Heart left ventricle (tissue), 16 donors: ENCODE results near the gene CNIH2. TPM values are rescaled to one million over a fixed set of nuclear protein-coding genes. Genes with fewer than 3 reads are reported as not detected.
"Not testable (repeated sequence)": the region's sequence is repeated elsewhere in the genome, so short reads cannot be mapped to it uniquely, and the experiment has no call there.

Experiments used
- ATAC-seq, 4 donors: fragments of 200-7000 bp; cut with Tn5 transposase; one replicate each; pipeline ENCODE4 v1.9.1; 2020 to 2022; ENCODE audit warnings: moderate library complexity in 4 of 4, mild to moderate bottlenecking in 3 of 4, moderate number of reproducible peaks in 1 of 4
- DNase-seq, 5 donors: peaks; one replicate each; pipeline ENCODE4 v3.0.0-alpha.2; 2020
- H3K27ac ChIP-seq, 12 donors: fragments of 200-600 bp; sonication (generic) in 4 of 12; one replicate each; pipeline versions ENCODE4 v1.5.0 to v1.8.0; 2016 to 2022; ENCODE audit warnings: mild to moderate bottlenecking in 2 of 12
- H3K27me3 ChIP-seq, 9 donors: fragments of 200-600 bp; sonication (generic) in 2 of 9; one replicate each; pipeline versions ENCODE4 v1.5.1 to v1.8.0; 2016 to 2022; ENCODE audit warnings: mild to moderate bottlenecking in 3 of 9
- H3K36me3 ChIP-seq, 9 donors: fragments of 200-600 bp; sonication (generic) in 2 of 9; one replicate each; pipeline versions ENCODE4 v1.5.0 to v1.8.0; 2018 to 2022; ENCODE audit warnings: mild to moderate bottlenecking in 2 of 9
- H3K4me1 ChIP-seq, 12 donors: fragments of 200-600 bp; sonication (generic) in 4 of 12; one replicate each; pipeline versions ENCODE4 v1.5.0 to v1.8.0; 2016 to 2022; ENCODE audit warnings: mild to moderate bottlenecking in 3 of 12
- H3K4me3 ChIP-seq, 12 donors: fragments of 200-600 bp; sonication (generic) in 4 of 12; one replicate each; pipeline versions ENCODE4 v1.5.0 to v1.8.0; 2017 to 2022; ENCODE audit warnings: mild to moderate bottlenecking in 9 of 12, moderate library complexity in 4 of 12
- H3K9me3 ChIP-seq, 12 donors: fragments of 200-600 bp; sonication (generic) in 4 of 12; one replicate each; pipeline versions ENCODE4 v1.5.0 to v1.8.0; 2016 to 2022; ENCODE audit warnings: mild to moderate bottlenecking in 1 of 12
- POLR2A ChIP-seq, 2 donors: fragments of 450-650 bp; IDR thresholded peaks; one replicate each; pipeline ENCODE4 v1.6.1; 2017; ENCODE audit warnings: antibody characterized with exemption in 2 of 2, mild to moderate bottlenecking in 2 of 2, moderate library complexity in 2 of 2
- WGBS, 4 donors: extraction: QIAGEN DNeasy Blood & Tissue Kit in 2 of 4; methylation state at CpG; one replicate each; pipeline versions ENCODE4 v1.1.5 to v1.1.7; 2013 to 2018; 5-methylcytosine and 5-hydroxymethylcytosine counted together
- intact Hi-C, 10 donors: fragments of 100-400 bp; cut with DNase I; formaldehyde crosslinking; loops; one replicate each; pipeline versions ENCODE4 v1.11.1 to v1.14.2; 2022
- polyA plus RNA-seq, 2 donors: library from polyadenylated mRNA; stranded (reverse); fragments of 200-250 nt; gene quantifications; one replicate each; pipeline ENCODE4 v1.2.3, GENCODE V29; 2013
- total RNA-seq, 9 donors: library from RNA; depleted of rRNA in 2 of 9; stranded (reverse); fragments of >200 nt in 2 of 9; fragmentation: NEBNext Ultra II Directional in 3 of 9; extraction: Animal tissue kit (Norgen Biotek cat#: 25700) in 3 of 9; gene quantifications; one replicate each; pipeline versions ENCODE4 v1.1.0 to v1.2.4, GENCODE V29; 2016 to 2023
- TF ChIP-seq, protein P1 (sequence below), 12 donors: fragments of 200-600 bp; sonication (generic) in 4 of 12; IDR thresholded peaks; one replicate each; pipeline versions ENCODE4 v1.5.0 to v1.8.0; 2018 to 2022; ENCODE audit warnings: antibody characterized with exemption in 12 of 12, mild to moderate bottlenecking in 5 of 12
- donor health status: ischemic (EF 13 %, LVEDD 7.1; RV severe dilation, severe dysfunction).
- donor health status: healthy with polysubstance abuse.
- donor health status: DM: no; HTN: yes; CAD: no.
- donor health status: DM: no; HTN: no; CAD: no.
- donor health status: ischemic (EF 25% LVEDD 6.9; RV normal size, moderate dysfunction).
- donor health status: ischemic (EF 25% LVEDD 5.7; RV mildly dilated, moderate dysfunction).
- donor health status: healthy.
- donor health status: DM: yes; HTN: yes; CAD: no.
- donor health status: ischemic (EF 35%, LVEDD 5.7; RV mildly dilated, moderate dysfunction).
- donor health status: nonischemic (EF 11% LVEDD 7.7; RV severe dilation, severe dysfunction).
- donor health status: DM: yes; HTN: yes; CAD: no.
- donor health status: PGD.
- donor health status: ischemic (EF 29% LVEDD 5.4; RV normal size, mild dysfunction).
- donor health status: nonischemic (EF 23%, LVEDD 6.1; RV moderate dilation, normal function).

CNIH2 gene
- total and polyA plus RNA-seq, 11 donors, result 0.08 to 0.40 (median 0.25) TPM; not detected in 8

DNA sequence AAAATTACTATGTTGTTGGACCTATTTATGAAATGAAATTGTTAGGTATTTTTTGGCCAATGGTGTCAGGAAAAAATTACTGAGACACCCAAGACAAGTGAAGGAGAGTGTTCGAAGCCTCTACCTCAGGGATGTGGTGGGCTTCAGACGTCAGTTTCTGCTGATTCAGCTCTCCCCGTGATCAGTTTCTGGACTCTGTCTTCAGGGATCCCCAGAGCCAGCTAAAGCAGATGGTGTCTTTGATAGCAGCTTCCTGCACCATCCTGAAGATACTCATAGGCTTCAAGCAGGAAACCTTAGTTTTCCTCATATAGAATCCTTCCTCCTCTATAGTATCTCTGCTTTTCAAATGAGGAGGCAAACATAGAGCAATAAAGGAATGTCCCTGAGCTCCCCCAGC is 31.5 kb downstream of the CNIH2 start:
- intact Hi-C loops, result loop anchor here in 2 of 10 donors (5.0 kb wide), 1 partner anchor 33 kb away; no protein-coding TSS in a partner anchor
- peaks cover 0 to 19% (median 9%) of the 10 kb centered on the region in 12 donors for H3K4me1 ChIP-seq
- ATAC-seq, result no peak

DNA sequence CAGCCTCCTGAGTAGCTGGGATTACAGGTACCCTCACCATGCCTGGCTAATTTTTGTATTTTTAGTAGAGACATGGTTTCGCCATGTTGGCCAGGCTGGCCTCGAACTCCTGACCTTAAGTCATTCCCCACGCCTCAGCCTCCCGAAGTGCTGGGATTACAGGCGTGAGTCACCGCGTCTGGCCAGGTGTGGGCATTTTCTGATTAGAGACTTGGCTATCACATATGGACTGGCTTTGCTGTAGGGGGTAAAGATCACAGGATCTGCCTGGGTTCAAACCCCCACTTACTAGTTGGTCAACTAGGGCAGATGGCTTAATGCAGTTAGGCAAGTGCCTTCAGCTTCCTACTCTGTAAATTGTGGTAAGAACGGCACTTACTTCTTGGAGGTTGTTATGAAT is 32.3 kb downstream of the CNIH2 start:
- 71 to 84% (median 83%) methylated on average over 8 of the region's 8 CpGs for WGBS, 4 donors
- H3K27ac ChIP-seq, result no peak overlapping the region
- TF ChIP-seq, protein P1, sequence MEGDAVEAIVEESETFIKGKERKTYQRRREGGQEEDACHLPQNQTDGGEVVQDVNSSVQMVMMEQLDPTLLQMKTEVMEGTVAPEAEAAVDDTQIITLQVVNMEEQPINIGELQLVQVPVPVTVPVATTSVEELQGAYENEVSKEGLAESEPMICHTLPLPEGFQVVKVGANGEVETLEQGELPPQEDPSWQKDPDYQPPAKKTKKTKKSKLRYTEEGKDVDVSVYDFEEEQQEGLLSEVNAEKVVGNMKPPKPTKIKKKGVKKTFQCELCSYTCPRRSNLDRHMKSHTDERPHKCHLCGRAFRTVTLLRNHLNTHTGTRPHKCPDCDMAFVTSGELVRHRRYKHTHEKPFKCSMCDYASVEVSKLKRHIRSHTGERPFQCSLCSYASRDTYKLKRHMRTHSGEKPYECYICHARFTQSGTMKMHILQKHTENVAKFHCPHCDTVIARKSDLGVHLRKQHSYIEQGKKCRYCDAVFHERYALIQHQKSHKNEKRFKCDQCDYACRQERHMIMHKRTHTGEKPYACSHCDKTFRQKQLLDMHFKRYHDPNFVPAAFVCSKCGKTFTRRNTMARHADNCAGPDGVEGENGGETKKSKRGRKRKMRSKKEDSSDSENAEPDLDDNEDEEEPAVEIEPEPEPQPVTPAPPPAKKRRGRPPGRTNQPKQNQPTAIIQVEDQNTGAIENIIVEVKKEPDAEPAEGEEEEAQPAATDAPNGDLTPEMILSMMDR (IDR thresholded peaks at IDR 0.05), result no peak
- no peak for TF ChIP-seq POLR2A (IDR thresholded peaks at IDR 0.05)
- intact Hi-C loops, result loop anchor here in 8 of 10 donors (2.0 to 5.0 kb wide), 4 partner anchors 18 to 367 kb away; partner anchors contain the start of genes B4GAT1 (in 3 of the 8), BRMS1 (in 3 of the 8) and RBM4B (in 1 of the 8)
- H3K4me1 ChIP-seq, result peaks cover 0 to 24% (median 9%) of the 10 kb centered on the region in 12 donors
- H3K27me3 ChIP-seq, result no peaks in the 10 kb centered on the region
- DNase-seq (no peak), ATAC-seq (no peak)
- no peaks in the 10 kb centered on the region for H3K9me3 ChIP-seq
- H3K36me3 ChIP-seq, result no peaks in the 10 kb centered on the region
- H3K4me3 ChIP-seq, result no peak overlapping the region

More for the DNA sequence above, 31.5 kb downstream of the CNIH2 start:
- Histone ChIP-seq H3K36me3 (no peaks in the 10 kb centered on the region), H3K9me3 (no peaks in the 10 kb centered on the region), H3K4me3 (no peak overlapping the region), H3K27ac (no peak overlapping the region), H3K27me3 (no peaks in the 10 kb centered on the region)
- TF ChIP-seq, protein P1 (IDR thresholded peaks at IDR 0.05), result no peak
- TF ChIP-seq POLR2A (IDR thresholded peaks at IDR 0.05), result no peak
- no peak for DNase-seq
- WGBS, 4 donors, result 44 to 48% (median 45%) methylated on average over 3 of the region's 3 CpGs

DNA sequence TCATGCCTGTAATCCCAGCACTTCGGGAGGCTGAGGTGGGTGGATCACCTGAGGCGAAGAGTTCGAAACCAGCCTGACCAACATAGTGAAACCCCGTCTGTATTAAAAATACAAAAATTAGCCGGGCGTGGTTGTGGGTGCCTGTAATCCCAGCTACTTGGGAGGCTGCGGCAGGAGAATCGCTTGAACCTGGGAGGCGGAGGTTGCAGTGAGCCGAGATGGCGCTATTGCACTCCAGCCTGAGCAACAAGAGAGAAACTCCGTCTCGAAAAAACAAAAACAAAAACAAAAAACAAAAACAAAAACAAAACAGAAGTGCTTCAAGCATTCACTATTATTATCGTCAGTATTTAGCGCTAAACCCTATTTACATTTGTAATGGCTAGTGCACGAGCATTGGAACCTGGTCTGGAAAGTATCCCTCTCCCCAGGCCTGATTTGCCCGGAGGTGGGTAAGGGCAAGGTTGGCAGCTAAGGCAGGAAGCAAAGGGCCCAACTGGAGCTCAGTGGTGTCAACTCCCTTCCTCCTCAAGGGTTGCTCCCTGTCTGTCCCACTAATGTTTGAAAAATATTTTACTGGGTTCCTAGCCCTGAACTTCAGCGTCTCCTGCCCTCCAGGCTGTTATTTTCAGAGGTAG is 32.9 kb downstream of the CNIH2 start:
- not testable (repeated sequence) for H3K9me3 ChIP-seq, H3K4me3 ChIP-seq, H3K36me3 ChIP-seq, DNase-seq, H3K27me3 ChIP-seq, ATAC-seq
- Histone ChIP-seq H3K4me1 (peaks cover 0 to 26% (median 9%) of the 10 kb centered on the region in 12 donors), H3K27ac (peak overlapping the region in 1 of 12 donors; percentile 94)
- intact Hi-C loops, result loop anchor here in 9 of 10 donors (1.0 to 5.0 kb wide), 5 partner anchors 18 to 366 kb away; partner anchors contain the start of genes B4GAT1 (in 3 of the 9), BRMS1 (in 3 of the 9) and RBM4B (in 1 of the 9)
- WGBS, 4 donors, result 82 to 85% (median 83%) methylated on average over 18 of the region's 18 CpGs

DNA sequence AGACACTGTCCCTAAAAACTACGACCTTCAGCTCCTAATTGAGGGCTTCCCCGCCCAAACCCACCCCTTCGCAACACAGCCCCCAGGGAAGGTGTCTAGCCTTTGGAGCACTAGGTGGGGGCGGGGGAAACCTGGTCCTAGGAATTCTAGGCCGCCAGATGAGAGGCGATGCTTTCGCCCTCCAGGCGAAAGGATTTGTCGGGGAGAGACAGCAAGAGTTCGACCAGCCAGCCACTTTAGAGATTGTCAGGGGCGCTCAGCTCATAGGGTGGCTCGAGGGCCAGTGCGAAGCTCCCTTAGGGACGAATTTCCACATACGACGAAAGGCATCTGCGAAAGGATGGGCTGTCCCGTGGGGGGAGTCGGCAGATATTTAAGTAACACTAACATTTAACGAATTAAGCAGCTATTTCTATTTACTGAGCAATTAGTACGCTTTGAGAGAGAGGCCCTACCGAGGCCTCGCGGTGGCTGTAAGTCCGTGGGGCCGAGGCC is 33.5 kb downstream of the CNIH2 start:
- intact Hi-C loops, result loop anchor here in 9 of 10 donors (1.0 to 5.0 kb wide), 5 partner anchors 17 to 366 kb away; partner anchors contain the start of genes B4GAT1 (in 3 of the 9), BRMS1 (in 3 of the 9) and RBM4B (in 1 of the 9)
- 23 to 24% (median 23%) methylated on average over 24 to 26 of the region's 26 CpGs for WGBS, 4 donors
- peaks cover 0 to 31% (median 14%) of the 10 kb centered on the region in 12 donors for H3K4me1 ChIP-seq
- TF ChIP-seq, protein P1 (IDR thresholded peaks at IDR 0.05), result peak in 5 of 12 donors; percentile 87 to 99 (median 90)
- no peak for TF ChIP-seq POLR2A (IDR thresholded peaks at IDR 0.05)
- no peaks in the 10 kb centered on the region for H3K36me3 ChIP-seq
- DNase-seq (peak in 1 of 5 donors; percentile 36), ATAC-seq (no peak)
- H3K27ac ChIP-seq, result peak overlapping the region; percentile 25 to 94 (median 84)
- no peaks in the 10 kb centered on the region for H3K9me3 ChIP-seq
- peak overlapping the region in 11 of 12 donors; percentile 18 to 66 (median 62) for H3K4me3 ChIP-seq
- no peaks in the 10 kb centered on the region for H3K27me3 ChIP-seq
